ENCODE measurements around the gene LRIG3. TPM values are rescaled to one million over a fixed set of nuclear protein-coding genes. Genes with fewer than 3 reads are reported as not detected.

Gene LRIG3
- total and polyA plus RNA-seq, 2 donors (not counting 3 experiments of a cell fraction or from before 2014, with no cell fraction given), result 55.5 to 55.7 TPM

DNA sequence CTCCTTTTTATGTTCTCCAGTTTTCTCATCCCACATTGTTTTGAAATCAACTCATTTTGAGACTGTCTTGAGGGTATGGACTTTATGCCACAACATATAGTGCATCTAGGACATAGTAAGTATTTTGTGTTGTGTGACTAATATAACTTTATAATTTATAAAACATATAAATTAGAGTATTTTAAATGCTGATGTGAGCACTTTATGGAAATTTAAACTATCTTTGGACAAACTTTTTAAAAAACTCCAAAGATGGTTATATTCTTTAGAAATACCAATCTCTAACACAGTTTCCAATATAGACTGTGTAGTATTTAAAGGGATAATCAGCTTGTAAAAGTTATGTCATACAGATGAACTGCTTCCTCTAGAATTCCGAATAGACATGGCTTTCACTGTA, 87.4 kb downstream of the LRIG3 start:
- DNase-seq (ENCODE audit: low read depth, low spot score) (no peak), FAIRE-seq (no peak)
- H3K9ac ChIP-seq (replicated peaks; ENCODE audit: extremely low read depth, insufficient read depth, low read length), result no peak overlapping the region
- dilution Hi-C loops (cut with MboI; ENCODE audit: extremely low pct_ligation_motif_present, low sequenced_read_pairs) (no loop called here), intact Hi-C loops (cut with micrococcal nuclease) (no loop called here)
- no peaks in the 10 kb centered on the region for H3K9me3 ChIP-seq (replicated peaks; ENCODE audit: control insufficient read depth, insufficient read depth, low read length)
- H2AFZ ChIP-seq (ENCODE audit: low read depth, low read length), result no peak overlapping the region
- H3K4me1 ChIP-seq (ENCODE audit: control insufficient read depth, extremely low read depth, insufficient read depth, low read length), result no peaks in the 10 kb centered on the region
- no TSS peak for BruUV-seq (replicated peaks)
- ChIA-PET CTCF (interaction anchor here (1.6 to 2.1 kb wide), 4 partner anchors 20 to 332 kb away, joined by 4 to 13 read pairs (median 6); no protein-coding TSS in a partner anchor), POLR2A (no interaction called here)
- H3K27ac ChIP-seq (ENCODE audit: insufficient read depth, low read depth, low read length), result no peak overlapping the region
- no peaks in the 10 kb centered on the region for H3K27me3 ChIP-seq (ENCODE audit: control insufficient read depth in 2 of 2, insufficient read depth in 2 of 2, low read length in 2 of 2)
- H3K4me3 ChIP-seq (replicated peaks in 1 of 3; ENCODE audit: insufficient read depth in 1 of 3, low read depth in 1 of 3, low read length in 3 of 3), result no peak overlapping the region
- no peak for TF ChIP-seq EZH2 (IDR thresholded peaks at IDR 0.05; ENCODE audit: borderline replicate concordance, low read depth, low read length, severe bottlenecking)
- H3K9me1 ChIP-seq (replicated peaks; ENCODE audit: control insufficient read depth, extremely low read depth, insufficient read depth, low read length), result no peaks in the 10 kb centered on the region
- no peaks in the 10 kb centered on the region for H4K20me1 ChIP-seq (replicated peaks; ENCODE audit: control insufficient read depth, extremely low read depth, insufficient read depth, low read length)
- H3K4me2 ChIP-seq (ENCODE audit: insufficient read depth, low read length), result no peak overlapping the region
- H3K79me2 ChIP-seq (ENCODE audit: control insufficient read depth, insufficient read depth, low read length), result no peaks in the 10 kb centered on the region
- H3K36me3 ChIP-seq (ENCODE audit: control insufficient read depth in 2 of 2, extremely low read depth in 1 of 2, insufficient read depth in 2 of 2, low read length in 2 of 2), result no peaks in the 10 kb centered on the region

All from endothelial cell of umbilical vein (primary cell).